Measurements from ENCODE around the gene BNC1. TPM values are rescaled to one million over a fixed set of nuclear protein-coding genes. Genes with fewer than 3 reads are reported as not detected.

The BNC1 gene
- total and polyA plus RNA-seq, 4 donors, result 0.07 to 0.17 (median 0.14) TPM; not detected in 1

GRCh38 chr15:83319771-83320170 lies 35.3 kb upstream of the BNC1 start:
- H3K36me3 ChIP-seq (ENCODE audit: control insufficient read depth in 4 of 4, insufficient read depth in 3 of 4, low read depth in 1 of 4, low read length in 3 of 4), result no peaks in the 10 kb centered on the region
- no peaks in the 10 kb centered on the region for H3K4me1 ChIP-seq (ENCODE audit: control insufficient read depth in 4 of 4, insufficient read depth in 4 of 4, low read length in 3 of 4)
- DNase-seq (ENCODE audit: low spot score), result no peak
- no peak overlapping the region for H3K9ac ChIP-seq (ENCODE audit: low read depth in 1 of 2, low read length in 2 of 2)
- H3K27ac ChIP-seq (ENCODE audit: low read depth in 1 of 2, low read length in 2 of 2), result no peak overlapping the region
- WGBS, result 55% methylated on average over 3 of the region's 3 CpGs
- peaks cover 0 to 9% (median under 1%) of the 10 kb centered on the region in 4 donors for H3K27me3 ChIP-seq (ENCODE audit: control insufficient read depth in 4 of 4, insufficient read depth in 4 of 4, low read length in 3 of 4)
- H3K9me3 ChIP-seq (ENCODE audit: control insufficient read depth in 4 of 4, low read length in 3 of 4), result peaks cover 0 to 8% (median 1%) of the 10 kb centered on the region in 4 donors
- H3K4me3 ChIP-seq (ENCODE audit: low read depth in 1 of 3, low read length in 3 of 3), result no peak overlapping the region
- TF ChIP-seq FOXA1 (IDR thresholded peaks at IDR 0.05) (no peak), ATF3 (IDR thresholded peaks at IDR 0.05) (no peak), RAD21 (IDR thresholded peaks at IDR 0.05) (no peak), CTCF (IDR thresholded peaks at IDR 0.05; ENCODE audit: low read depth, low read length, missing input control) (no peak), MAX (IDR thresholded peaks at IDR 0.05) (no peak), HNF4G (IDR thresholded peaks at IDR 0.05) (no peak), SP1 (IDR thresholded peaks at IDR 0.05) (no peak), TAF1 (conservative IDR thresholded peaks at IDR 0.05) (no peak), RXRA (IDR thresholded peaks at IDR 0.05) (no peak), NR2F2 (IDR thresholded peaks at IDR 0.05) (no peak), EGR1 (IDR thresholded peaks at IDR 0.05; ENCODE audit: low read depth in 2 of 2) (no peak), REST (IDR thresholded peaks at IDR 0.05) (no peak), GABPA (IDR thresholded peaks at IDR 0.05 in 1 of 2, conservative IDR thresholded peaks at IDR 0.05 in 1 of 2) (no peak), HNF4A (conservative IDR thresholded peaks at IDR 0.05) (no peak), YY1 (IDR thresholded peaks at IDR 0.05) (no peak), JUND (IDR thresholded peaks at IDR 0.05) (no peak)

- Histone ChIP-seq H3K9me3 (ENCODE audit: control insufficient read depth in 4 of 4, low read length in 3 of 4) (peaks cover 0 to 5% (median 1%) of the 10 kb centered on the region in 4 donors), H3K36me3 (ENCODE audit: control insufficient read depth in 4 of 4, insufficient read depth in 3 of 4, low read depth in 1 of 4, low read length in 3 of 4) (no peaks in the 10 kb centered on the region), H3K9ac (ENCODE audit: low read depth in 1 of 2, low read length in 2 of 2) (no peak overlapping the region), H3K27me3 (ENCODE audit: control insufficient read depth in 4 of 4, insufficient read depth in 4 of 4, low read length in 3 of 4) (peaks cover 0 to 7% (median 0%) of the 10 kb centered on the region in 4 donors), H3K4me1 (ENCODE audit: control insufficient read depth in 4 of 4, insufficient read depth in 4 of 4, low read length in 3 of 4) (no peaks in the 10 kb centered on the region), H3K27ac (ENCODE audit: low read depth in 1 of 2, low read length in 2 of 2) (no peak overlapping the region), H3K4me3 (ENCODE audit: low read depth in 1 of 3, low read length in 3 of 3) (no peak overlapping the region)
- TF ChIP-seq REST (IDR thresholded peaks at IDR 0.05) (no peak), FOXA1 (IDR thresholded peaks at IDR 0.05) (no peak), MAX (IDR thresholded peaks at IDR 0.05) (no peak), HNF4G (IDR thresholded peaks at IDR 0.05) (no peak), RXRA (IDR thresholded peaks at IDR 0.05) (no peak), ZBTB33 (IDR thresholded peaks at IDR 0.05) (no peak), NR2F2 (IDR thresholded peaks at IDR 0.05) (no peak), RAD21 (IDR thresholded peaks at IDR 0.05) (no peak), TAF1 (conservative IDR thresholded peaks at IDR 0.05) (no peak), EGR1 (IDR thresholded peaks at IDR 0.05; ENCODE audit: low read depth in 2 of 2) (no peak)
- WGBS, result 85% methylated on average over 3 of the region's 3 CpGs
- no peak for DNase-seq (ENCODE audit: low spot score)
Measured at GRCh38 chr15:83318861-83319415, 34.5 kb upstream of the BNC1 start.
